Panc1 (cell line): ENCODE measurements around the gene TNRC6C. TPM values are rescaled to one million over a fixed set of nuclear protein-coding genes. Genes with fewer than 3 reads are reported as not detected.

Experiments
- ATAC-seq: fragments of 200-7000 bp; cut with Tn5 transposase; 2 replicates; pipeline ENCODE4 v1.9.1; 2020; ENCODE audit warnings: mild to moderate bottlenecking, moderate library complexity
- BruUV-seq: library from RNA; stranded (reverse); fragments of 400-500 nt; replicated peaks from 2 replicates; lab custom pipeline; 2021; lab: Mats Ljungman, UMichigan
- CTCF ChIA-PET: fragments of 300-600 bp; sonication (Branson Sonifier 250); formaldehyde crosslinking; loops from one replicate; lab custom pipeline; 2022; ENCODE audit warnings: antibody characterized with exemption; lab: Charles Lee
- POLR2A ChIA-PET: fragments of 300-600 bp; sonication (Branson Sonifier 250); formaldehyde crosslinking; loops from one replicate; lab custom pipeline; 2022; ENCODE audit warnings: antibody characterized with exemption; lab: Charles Lee
- DNase-seq: peaks from one replicate; pipeline ENCODE4 v3.0.0-alpha.2; 2010; ENCODE audit warnings: low read depth, low spot score
- H3K27ac ChIP-seq: 2 replicates; pipeline ENCODE4 v1.5.1; 2011; ENCODE audit warnings: mild to moderate bottlenecking, low read length, inconsistent platforms
- H3K27me3 ChIP-seq: fragments of 200-500 bp; sonication (Bioruptor generic); 2 replicates; pipeline ENCODE4 v1.6.0; 2014; ENCODE audit warnings: low read length, inconsistent platforms; ENCODE audit not compliant: control insufficient read depth, insufficient read depth
- H3K36me3 ChIP-seq: fragments of 200-500 bp; sonication (Bioruptor generic); 2 replicates; pipeline ENCODE4 v1.5.1; 2014; ENCODE audit warnings: inconsistent platforms, mild to moderate bottlenecking, low read length, moderate library complexity; ENCODE audit not compliant: control insufficient read depth, insufficient read depth
- H3K4me1 ChIP-seq: 2 replicates; pipeline ENCODE4 v1.5.1; 2011; ENCODE audit warnings: inconsistent platforms, mild to moderate bottlenecking, low read length, moderate library complexity; ENCODE audit not compliant: control insufficient read depth, insufficient read depth
- H3K4me3 ChIP-seq, 2 experiments: 2 replicates each; pipeline ENCODE4 v1.5.1; 2011 to 2012; ENCODE audit warnings: low read depth in 2 of 2, low read length in 2 of 2, mild to moderate bottlenecking in 2 of 2, inconsistent platforms in 1 of 2, moderate library complexity in 1 of 2
- H3K9me3 ChIP-seq: fragments of 200-500 bp; sonication (Bioruptor generic); 2 replicates; pipeline ENCODE4 v1.5.1; 2014; ENCODE audit warnings: low read depth, mild to moderate bottlenecking, inconsistent platforms, low read length, moderate library complexity; ENCODE audit not compliant: control insufficient read depth, insufficient read depth
- CTCF ChIP-seq: fragments of 450-650 bp; IDR thresholded peaks from 2 replicates; pipeline ENCODE4 v1.5.1; 2017; ENCODE audit warnings: mild to moderate bottlenecking
- POLR2AphosphoS5 ChIP-seq: IDR thresholded peaks from 2 replicates; pipeline ENCODE4 v1.6.1; 2012; ENCODE audit warnings: mild to moderate bottlenecking, low read depth, low read length, moderate library complexity
- REST ChIP-seq, 2 experiments: IDR thresholded peaks; 2 replicates each; pipeline ENCODE4 v1.6.1; 2011 to 2012; ENCODE audit warnings: low read depth in 2 of 2, control low read depth in 1 of 2, low read length in 1 of 2, mild to moderate bottlenecking in 1 of 2, moderate library complexity in 1 of 2; ENCODE audit not compliant: insufficient read depth in 1 of 2
- SIN3A ChIP-seq: IDR thresholded peaks from 2 replicates; pipeline ENCODE4 v1.6.1; 2012; ENCODE audit warnings: low read depth, mild to moderate bottlenecking, low read length, moderate library complexity, borderline replicate concordance; ENCODE audit not compliant: insufficient read depth
- TCF7L2 ChIP-seq: IDR thresholded peaks from 2 replicates; pipeline ENCODE4 v1.6.1; 2011; ENCODE audit warnings: mild to moderate bottlenecking, low read depth, low read length, inconsistent platforms
- in situ Hi-C: cut with HindIII; loops from 2 replicates; pipeline ENCODE4 v1.10.0; 2016; ENCODE audit warnings: low sequenced_read_pairs, low pct_unique_long_range_greater_than_20kb
- intact Hi-C: fragments of 100-400 bp; cut with micrococcal nuclease; formaldehyde crosslinking; loops from one replicate; pipeline ENCODE4 v1.10.0; 2022; ENCODE audit not compliant: unreplicated experiment
- total RNA-seq: library from RNA; stranded (reverse); gene quantifications from one replicate; pipeline ENCODE4 v1.2.1, GENCODE V29; 2021; ENCODE audit not compliant: unreplicated experiment

The TNRC6C gene
- total RNA-seq, 1 experiment from 2014 or later = 10.1 TPM

GRCh38 chr17:77966476-77966875 is 8.0 kb downstream of the TNRC6C start:
- in situ Hi-C loops = no loop called here
- POLR2A ChIA-PET = no interaction called here

GRCh38 chr17:77968788-77969187 is 10.3 kb downstream of the TNRC6C start:
- TF ChIP-seq REST (IDR thresholded peaks at IDR 0.05; ENCODE audit: insufficient read depth in 1 of 2, low read depth in 2 of 2, low read length in 1 of 2) (no peak), POLR2AphosphoS5 (no peak), CTCF (no peak), TCF7L2 (no peak), SIN3A (no peak)
- H3K4me3 ChIP-seq = no peak overlapping the region
- H3K27ac ChIP-seq = no peak overlapping the region
- POLR2A ChIA-PET = no interaction called here
- H3K4me1 ChIP-seq = no peaks in the 10 kb centered on the region
- BruUV-seq = no TSS peak
- ATAC-seq (no peak), DNase-seq (no peak)
- intact Hi-C loops (no loop called here), in situ Hi-C loops (no loop called here)
- CTCF ChIA-PET = no interaction called here
- no peaks in the 10 kb centered on the region; the same call in 1 of the 2 replicates for H3K27me3 ChIP-seq
- H3K9me3 ChIP-seq = no peaks in the 10 kb centered on the region
- H3K36me3 ChIP-seq = no peaks in the 10 kb centered on the region

More at GRCh38 chr17:77966476-77966875, 8.0 kb downstream of the TNRC6C start:
- intact Hi-C loops = no loop called here
- no peak overlapping the region for H3K4me3 ChIP-seq
- H3K27me3 ChIP-seq = no peaks in the 10 kb centered on the region; the same call in 1 of the 2 replicates
- peaks cover 14% of the 10 kb centered on the region for H3K4me1 ChIP-seq
- DNase-seq = no peak
- no TSS peak for BruUV-seq
- TF ChIP-seq CTCF (no peak), TCF7L2 (no peak), SIN3A (no peak), POLR2AphosphoS5 (no peak), REST (IDR thresholded peaks at IDR 0.05; ENCODE audit: insufficient read depth in 1 of 2, low read depth in 2 of 2, low read length in 1 of 2) (no peak)
- no peaks in the 10 kb centered on the region for H3K36me3 ChIP-seq
- no peaks in the 10 kb centered on the region for H3K9me3 ChIP-seq
- no peak overlapping the region for H3K27ac ChIP-seq
- CTCF ChIA-PET = no interaction called here
- ATAC-seq = no peak
